ENCODE measurements around the gene RER1.

RER1 gene, protein sequence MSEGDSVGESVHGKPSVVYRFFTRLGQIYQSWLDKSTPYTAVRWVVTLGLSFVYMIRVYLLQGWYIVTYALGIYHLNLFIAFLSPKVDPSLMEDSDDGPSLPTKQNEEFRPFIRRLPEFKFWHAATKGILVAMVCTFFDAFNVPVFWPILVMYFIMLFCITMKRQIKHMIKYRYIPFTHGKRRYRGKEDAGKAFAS

DNA sequence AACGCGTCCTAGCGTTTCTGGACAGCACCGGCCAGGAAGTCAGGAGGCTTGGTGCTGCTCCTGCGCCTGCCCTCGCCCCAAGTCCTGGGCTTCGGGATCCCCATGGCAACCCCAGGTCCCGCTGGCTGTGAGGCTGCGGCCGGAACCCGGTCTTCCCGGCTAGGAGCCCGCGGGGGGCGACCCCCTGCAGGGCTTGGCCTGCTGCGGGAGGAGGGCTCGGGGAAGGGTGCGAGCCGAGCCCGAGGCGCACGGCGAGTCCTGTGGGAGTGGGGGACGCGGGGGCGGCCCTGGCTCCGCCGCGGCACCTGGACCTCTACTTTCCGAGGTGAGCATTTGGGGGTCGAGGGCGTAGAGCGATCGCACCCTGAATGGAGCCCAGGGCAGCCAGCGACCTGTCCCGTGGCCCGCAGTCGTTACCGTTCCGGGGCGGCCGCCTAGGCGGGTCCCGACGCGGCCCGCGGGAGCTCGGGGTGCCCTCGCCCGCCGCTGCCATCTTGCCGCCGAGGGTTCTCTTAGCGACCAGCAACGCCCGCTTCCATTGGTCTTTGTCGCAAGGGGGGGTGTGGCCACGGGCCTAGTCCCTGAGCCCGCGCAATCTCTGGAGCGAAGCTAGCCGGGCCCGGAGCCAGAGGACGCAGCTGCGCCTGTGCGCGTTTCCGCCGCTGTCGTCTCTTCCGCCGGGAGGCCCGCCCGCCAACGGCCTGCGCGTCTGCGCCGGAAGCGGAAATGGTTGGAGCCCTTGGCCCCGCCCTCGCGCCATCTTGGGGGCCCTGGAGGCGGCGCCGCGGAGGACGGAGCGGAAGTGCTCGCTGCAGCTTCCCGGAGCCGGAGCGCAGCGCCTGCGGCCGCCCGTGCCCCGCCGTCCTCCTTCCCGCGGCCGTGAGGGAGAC, at the start of gene RER1, which contains the start of gene MORN1:
Gene RER1 (plus strand): TSS at position 801 of the 890 bp plus-strand sequence. CDS start 3,950 bp downstream, outside the sequence.
Gene MORN1 (minus strand): TSS at position 514 of the 890 bp plus-strand sequence. CDS start 21 bp downstream, at position 493.
- peak; percentile 94 to 97 for DNase-seq (ENCODE audit: low read depth in 2 of 2)

DNA sequence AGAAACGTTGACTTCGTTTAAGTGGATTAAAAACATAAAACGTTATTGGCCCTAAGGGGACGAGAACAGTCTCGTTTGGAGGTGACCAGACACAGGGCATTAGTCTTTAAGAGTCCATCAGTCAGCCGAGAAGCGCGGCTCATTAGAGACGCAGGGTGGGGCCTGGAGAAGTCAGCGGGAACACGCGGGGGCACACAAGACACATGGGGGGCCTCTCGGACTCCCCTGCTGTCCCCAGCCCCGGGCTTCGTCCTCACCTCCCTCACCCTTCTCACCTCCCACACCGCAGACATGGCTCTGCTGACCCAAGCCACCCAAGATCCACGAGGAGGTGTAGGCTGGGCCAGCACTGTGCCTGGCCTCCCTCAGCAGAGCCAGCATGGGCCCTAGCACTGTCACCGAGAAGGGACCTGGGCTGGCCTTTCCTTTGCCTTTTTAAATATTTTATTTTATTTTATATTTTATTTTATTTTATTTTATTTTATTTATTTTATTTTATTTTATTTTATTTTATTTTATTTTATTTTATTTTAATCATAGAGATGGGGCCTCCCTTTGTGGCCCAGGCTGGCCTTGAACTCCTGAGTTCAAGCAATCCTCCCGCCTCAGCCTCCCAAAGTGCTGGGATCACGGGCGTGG, 49.1 kb upstream of the RER1 start:
- DNase-seq (ENCODE audit: low read depth in 2 of 2), result no peak

DNA sequence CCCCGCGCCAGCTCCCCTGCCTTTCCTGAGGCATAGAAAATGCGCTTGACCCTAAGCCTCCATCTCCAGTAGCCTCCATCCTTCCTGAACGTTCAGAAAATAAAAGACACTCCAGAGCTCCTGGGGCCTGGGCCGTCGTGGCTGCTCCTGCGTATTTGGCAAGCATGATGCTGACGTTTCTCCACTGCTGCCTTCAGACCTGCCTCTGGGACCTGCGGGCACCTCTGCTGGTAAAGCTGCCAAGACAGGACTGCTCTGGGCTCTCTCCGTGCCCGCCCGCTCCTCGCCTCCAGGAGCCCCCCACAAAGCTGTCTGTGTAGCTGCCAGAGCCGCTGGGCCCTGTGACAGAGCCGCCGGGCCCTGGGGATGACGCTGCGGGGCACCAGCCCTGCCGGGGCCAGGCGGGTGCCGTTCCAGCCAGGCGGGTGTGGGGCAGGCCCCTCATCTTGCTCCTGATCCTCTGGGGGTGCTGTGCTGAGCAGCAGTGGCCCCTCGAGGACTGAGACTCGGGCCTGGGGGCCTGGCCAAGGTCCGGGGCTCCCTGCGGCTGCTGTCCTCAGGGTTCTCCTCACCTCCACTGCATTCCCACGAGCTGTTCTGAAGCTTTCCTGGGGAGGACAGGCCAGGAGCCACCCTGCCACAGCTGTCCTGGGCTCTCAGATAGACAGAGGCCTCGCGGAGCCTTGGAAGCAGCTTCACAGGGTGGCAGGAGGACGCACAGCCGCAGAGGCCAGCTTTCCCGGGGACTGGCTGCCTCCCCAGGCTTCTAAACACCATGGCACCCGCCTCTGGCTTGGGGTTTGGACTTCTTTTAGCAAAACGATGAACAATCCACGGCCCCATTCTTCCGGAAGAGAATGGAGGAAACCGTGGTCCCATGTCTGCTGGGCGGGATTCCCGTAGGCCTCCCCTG, 48.4 kb upstream of the RER1 start:
- DNase-seq (ENCODE audit: low read depth in 2 of 2), result no peak

DNA sequence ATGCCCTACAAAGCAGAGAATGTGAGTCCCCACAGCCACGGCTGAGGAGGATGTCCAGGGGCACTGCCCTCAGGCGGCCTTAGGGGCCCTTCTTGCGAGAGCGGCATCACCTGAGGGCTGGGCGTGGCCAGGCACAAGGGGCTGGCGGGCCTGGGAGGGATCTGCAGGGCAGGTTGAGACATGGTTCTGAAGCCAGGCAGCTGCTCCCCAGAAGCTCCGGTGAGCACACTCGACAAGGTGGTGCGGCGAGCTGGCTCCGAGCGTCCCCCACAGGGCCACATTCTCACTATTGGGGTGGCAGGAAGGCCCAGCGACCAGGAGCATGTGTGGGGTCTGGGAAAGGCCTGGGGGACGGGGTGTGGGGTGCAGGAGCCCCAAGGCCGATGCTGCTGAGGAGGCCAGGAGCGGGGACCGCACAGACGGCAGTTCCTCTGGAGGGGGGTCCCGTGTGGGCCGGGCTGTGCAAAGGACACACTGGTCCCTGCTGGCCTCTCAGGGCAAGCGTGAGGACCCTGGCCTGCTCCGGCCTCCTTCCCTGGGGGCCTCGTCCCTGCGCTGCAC, 47.4 kb upstream of the RER1 start:
- no peak for DNase-seq (ENCODE audit: low read depth in 2 of 2)

DNA sequence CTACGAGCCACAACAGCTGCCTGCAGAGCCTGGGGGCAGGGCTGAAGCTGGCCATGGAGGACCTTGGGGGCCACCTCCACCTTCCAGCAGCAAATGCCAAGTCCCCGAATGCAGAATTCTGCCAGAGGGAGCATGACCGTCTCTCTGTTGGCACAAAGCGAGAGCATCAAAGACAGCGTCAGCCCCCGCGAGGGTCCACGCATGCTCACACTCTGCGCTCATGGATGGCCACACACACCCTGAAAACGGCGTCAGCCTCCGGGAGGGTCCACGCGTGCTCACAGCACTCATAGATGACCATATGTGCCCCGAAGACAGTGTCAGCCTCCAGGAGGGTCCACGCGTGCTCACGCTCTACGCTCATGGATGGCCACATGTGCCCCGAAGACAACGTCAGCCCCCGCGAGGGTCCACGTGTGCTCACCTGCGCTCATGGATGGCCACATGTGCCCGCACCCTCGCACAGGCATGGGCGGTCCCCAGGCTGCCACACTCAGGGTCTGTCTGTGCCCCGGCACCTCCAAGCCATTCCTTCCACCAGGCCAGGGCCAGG, 46.8 kb upstream of the RER1 start:
- DNase-seq (ENCODE audit: low read depth in 2 of 2), result no peak

DNA sequence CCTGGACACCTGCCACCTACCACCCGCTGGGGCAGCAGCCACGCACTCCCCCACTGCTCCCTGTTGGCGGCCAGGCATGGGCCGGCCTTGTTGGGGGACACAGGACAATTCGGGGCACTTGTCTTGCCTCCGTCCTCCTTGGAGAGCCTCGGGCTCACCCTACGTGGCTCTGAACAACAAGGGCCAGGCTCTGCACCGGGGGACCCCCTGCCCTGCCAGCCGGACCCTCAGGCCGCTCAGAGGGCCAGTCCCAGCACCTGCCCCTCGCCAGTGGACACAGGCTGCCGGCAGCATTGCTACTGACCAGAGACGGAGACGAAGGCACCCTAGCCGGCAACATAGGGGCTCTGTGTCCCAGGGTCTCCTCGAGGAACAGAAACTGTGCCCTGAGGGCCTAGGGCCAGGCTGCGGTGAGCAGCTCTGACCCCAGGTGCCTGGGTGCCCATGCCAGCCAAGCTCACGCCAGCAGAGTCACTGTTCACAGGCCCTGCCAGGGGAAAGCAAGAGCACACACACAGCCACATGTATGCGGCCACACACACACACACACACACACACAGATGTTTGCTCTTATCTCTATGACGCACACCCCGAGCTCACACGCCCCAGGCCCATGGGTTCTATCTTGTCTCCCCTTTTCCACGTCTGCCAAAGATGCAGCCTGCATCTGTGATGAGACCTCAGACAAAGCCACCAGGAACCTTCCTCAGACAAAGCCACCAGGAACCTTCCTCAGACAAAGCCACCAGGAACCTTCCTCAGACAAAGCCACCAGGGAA, 46.2 kb upstream of the RER1 start:
- no peak for DNase-seq (ENCODE audit: low read depth in 2 of 2)

DNA sequence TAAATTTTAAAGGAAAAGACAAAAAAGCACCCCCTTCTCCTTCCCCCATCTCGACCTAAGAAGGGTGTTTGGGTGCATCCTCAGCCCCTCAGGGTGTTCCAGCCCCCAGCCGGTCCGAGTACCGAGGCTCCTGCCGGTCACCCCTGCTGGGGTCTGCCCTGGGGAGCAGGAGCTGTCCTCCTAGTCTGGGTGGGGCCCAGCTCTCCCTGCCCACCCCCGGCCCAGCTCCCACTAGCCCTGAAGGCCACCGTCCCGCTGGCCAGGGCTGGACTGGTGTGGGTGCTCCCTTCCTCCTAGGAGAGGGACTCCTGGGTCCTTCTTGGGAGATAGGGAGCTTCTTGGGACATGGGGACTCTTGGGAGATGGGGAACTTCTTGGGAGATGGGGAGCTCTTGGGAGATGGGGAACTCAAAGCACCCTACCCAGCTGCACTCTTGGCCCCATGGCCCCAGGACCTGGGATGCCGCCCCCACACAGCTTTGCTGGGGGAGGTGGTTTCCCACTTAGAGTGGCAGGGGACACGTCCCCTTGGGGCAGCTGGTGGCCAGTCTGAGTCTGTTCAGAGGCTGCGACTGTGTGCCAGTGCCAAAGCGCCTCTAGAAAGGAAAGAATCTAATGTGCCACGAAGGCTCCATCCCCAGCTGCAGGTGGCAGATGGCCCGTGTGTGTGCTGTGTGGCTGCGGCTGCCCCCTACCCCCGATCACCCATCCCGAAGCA, 44.8 kb upstream of the RER1 start:
- DNase-seq (ENCODE audit: low read depth in 2 of 2), result no peak

DNA sequence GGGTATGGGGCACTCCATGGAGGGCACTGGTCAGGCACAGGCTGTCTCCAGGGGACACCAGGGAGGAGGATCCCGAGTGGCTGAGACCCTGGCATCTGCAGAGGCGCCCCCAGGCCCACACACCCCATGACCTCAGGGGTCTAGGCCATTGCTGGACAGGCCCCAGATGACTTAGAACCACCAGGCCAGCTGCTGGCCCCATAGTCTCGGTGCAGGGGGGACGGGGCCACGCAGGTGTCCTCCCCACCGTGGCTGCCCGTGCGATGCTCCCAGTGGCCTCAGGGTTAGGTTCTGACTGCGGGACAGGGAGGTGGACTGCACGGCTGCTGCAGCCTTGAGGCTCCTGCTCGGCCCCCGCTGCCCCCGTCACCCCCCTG, 44.2 kb upstream of the RER1 start:
- no peak for DNase-seq (ENCODE audit: low read depth in 2 of 2)

DNA sequence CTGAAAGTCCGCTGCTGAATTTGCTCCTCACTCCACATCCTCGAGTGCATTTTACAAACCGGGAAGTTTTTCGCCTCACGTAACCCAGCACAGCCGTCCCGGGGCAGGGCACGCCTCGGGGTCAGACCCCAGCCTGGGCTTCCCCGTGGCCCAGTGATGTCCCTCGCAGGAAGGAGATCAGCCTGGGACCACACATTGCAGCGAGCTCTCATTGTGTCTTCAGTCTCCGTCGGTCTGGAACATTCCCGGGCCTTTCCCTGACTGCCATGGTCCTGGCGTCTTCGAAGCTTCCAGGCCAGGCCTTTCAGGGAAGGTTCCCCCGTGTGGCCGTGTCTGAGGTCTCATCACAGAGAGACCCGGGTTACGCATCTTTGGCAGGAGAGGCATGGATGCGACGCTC, 43.7 kb upstream of the RER1 start:
- no peak for DNase-seq (ENCODE audit: low read depth in 2 of 2)

DNA sequence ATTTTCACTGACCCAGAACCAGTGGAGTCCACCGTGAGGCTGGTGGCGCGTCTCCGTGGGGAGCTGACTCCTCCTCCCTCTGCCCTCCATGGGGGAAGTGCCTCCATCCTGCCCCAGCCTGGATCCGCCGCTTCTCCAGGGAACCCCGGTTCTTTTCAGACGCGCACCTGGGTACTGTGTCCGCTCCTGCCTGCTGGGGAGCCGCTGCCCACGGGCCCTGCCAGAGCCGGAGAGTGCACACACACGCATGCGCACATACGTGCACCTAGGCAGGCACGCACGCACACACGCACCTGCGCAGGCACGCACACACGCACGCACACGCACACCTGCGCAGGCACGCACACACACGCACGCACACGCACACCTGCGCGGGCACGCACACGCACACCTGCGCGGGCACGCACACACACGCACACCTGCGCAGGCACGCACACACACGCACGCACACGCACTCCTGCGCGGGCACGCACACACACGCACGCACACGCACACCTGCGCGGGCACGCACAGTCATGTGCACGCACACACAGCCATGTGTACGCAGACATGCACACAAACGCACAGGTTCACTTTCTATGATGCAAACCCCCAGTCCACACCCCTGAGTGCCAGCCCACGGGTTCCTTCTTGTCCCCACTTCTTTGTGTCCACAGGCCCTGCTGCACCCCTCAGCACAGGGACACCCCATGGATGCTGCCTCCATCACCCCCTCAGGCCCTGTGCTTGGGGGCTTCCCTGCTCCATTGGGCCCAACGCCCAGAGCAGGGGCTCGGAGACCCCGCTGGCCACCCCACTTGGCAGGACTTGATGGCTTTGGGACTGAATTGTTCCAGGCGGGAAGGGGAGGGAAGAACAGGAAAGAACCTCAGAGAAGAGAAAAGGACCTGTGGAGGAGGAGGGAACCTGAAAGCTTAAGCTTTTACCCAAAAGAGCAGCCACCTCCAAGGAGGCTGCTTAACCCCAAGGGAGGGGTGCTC, 43.0 kb upstream of the RER1 start:
- DNase-seq (ENCODE audit: low read depth in 2 of 2), result no peak

DNA sequence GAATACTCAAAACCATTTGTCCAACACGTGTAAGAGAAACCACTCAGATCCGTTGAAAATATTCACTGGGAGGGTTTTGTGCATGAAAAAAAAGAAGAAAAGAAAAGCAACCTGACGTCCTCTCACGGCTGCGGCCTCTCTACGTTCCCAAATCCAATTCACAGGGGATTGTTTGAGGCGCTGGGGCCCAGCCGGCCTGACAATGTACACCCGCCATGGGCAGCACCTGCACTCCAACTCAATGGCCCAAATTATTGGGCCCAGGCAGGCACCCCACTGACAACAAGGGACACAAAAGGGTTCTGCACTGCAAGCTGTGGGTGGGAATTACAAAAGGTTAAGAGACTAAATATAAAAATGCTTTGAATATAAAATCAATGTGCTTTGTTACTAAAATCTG, 41.8 kb upstream of the RER1 start:
- DNase-seq (ENCODE audit: low read depth in 2 of 2), result no peak

DNA sequence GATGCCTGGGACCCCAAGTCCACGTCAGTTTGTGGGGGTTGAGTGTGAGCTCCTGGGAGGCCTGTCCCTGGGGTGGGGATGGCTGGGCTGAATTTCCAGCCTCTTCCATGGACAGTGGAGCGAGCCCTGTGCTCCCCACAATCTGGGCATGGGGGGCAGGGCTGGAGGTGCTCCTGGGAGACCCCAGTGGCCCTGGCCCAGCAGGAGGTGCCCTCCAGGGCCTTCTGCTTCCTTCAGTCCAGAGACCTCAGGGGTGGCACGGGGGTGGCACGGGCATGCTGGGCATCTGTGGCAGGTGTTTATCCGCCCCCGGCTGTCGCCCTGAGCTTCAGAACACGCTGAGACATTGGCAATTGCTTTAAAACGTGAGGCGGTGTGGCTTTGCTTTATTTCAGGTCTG, 41.1 kb upstream of the RER1 start:
- no peak for DNase-seq (ENCODE audit: low read depth in 2 of 2)

DNA sequence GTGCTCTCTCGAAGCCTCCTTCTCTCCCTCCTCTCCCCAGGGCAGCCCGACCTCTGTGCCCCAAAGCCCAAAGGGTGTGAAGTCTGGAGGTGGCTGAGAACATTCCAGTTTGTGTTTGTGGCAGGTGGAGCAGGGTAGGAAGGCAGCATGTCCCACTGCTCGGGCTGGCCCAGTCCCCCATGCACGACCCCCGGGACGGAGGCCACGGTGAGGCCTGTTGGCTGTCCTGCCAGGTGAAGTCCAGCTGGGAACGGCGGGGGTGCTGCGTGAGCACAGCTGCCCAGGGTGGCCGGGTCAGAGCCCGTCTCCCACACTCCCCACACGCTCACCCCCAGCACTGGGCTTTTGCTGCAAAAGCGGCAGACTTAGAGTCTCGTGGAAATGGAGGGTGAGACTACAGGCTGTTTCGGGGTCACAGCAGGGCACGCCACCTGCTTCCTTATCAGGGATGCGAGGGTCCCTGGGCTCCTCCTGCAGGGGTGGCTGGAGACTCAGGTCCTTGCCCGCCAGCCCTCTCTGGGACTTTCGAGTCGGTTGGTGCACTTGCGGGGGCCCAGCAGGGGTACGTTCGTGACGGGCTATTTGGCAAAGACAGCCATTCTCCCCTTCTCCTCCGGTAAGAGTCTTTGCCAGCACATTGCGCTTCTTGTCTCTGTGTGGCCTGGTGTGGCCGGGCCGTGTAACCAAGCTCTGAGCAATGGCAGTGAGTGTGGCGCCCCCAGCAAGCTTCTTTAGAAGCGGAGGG, 40.6 kb upstream of the RER1 start:
- no peak for DNase-seq (ENCODE audit: low read depth in 2 of 2)

DNA sequence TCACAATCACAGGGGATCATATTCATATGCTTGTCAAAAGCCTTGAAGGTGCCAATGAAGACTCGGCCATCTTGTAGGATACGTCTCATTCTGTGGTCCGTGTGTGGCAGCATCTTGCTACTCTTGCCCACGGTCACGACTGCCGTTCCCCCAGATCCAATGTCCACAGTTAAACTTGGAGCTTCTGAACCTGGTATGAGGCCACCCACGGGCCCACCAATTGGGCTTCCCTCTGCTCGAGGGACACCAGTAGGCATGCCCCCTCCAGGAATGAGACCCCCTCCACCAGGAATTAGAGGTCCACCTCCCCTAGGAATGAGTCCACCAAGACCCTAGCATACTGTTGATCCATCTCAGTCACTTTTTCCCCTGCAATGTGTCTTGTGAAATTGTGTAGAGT, 39.9 kb upstream of the RER1 start:
- DNase-seq (ENCODE audit: low read depth in 2 of 2), result no peak

DNA sequence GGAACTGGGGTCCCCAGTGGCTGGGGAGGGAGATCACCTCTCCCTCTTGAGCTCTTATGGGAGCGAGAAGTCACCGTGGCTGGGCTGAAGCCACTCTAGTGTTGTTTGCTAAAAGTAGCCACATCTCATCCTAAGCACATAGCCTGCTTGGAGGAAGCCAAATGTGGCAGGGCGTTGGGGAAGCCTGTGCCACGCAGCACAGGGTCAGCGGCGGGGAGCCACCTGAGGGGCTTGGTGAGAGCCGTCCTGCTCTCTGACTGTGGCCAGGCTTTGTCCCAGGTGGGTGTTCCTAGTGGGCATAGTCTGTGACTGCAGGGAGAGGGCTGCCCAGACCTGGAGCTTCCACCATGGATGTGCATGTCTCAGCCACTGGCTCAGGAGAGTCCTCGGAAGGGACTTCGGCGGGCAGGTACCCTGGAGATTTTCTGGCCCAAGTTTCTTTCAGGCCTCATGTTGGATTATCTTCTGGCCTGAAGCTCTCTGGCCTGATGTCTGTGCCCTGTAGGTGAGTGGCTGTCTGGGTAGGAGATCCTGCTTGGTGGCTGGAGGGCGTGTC, 39.2 kb upstream of the RER1 start:
- DNase-seq (ENCODE audit: low read depth in 2 of 2), result no peak

DNA sequence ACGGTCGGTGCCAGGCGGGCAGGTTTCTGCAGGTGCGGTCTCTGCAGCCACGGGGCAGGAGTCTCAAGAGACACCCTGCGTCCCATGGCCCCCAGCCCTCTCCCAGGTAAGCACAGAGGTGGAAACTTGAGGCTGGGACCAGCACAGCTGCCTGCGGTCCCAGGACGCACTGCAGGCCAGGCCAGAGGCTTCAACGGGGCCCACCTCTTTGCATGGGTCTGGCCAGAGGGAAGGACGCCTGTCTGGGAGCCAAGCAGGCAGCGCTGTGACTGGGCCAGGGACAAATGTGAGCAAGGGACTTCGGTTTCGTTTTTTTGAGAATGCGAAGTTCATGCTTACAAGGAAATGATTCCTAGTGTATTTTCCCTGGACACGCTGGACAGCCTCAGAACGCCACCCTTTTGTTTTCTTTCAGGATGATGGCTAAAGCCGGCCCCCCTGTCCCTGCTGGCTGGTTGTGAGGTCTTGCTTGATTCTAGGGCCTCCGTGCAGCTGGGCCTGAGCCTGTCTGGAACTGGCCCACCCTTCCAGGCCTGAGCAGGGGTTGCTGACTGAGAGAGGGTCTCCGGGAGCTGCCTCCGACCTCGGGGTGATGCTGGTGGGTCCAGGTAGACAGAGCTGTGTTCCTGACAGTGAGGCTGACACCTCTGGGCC, 38.6 kb upstream of the RER1 start:
- no peak for DNase-seq (ENCODE audit: low read depth in 2 of 2)

Data from fibroblast of skin of left biceps (primary cell).